HFF-Myc (cell line): ENCODE measurements around the gene THADA.

Experiments used
- DNase-seq: peaks from one replicate; pipeline ENCODE4 v3.0.0-alpha.2; 2011; ENCODE audit warnings: low read depth; ENCODE audit errors: extremely low read depth
- H3K4me3 ChIP-seq: replicated peaks from 2 replicates; pipeline ENCODE4 v1.5.1; 2011; ENCODE audit warnings: low read depth, mild to moderate bottlenecking, control low read depth, low read length
- TF ChIP-seq, protein P1 (sequence below): IDR thresholded peaks from 2 replicates; pipeline ENCODE4 v1.5.1; 2012; ENCODE audit warnings: mild to moderate bottlenecking, low read depth, low read length, control low read depth; ENCODE audit errors: missing control alignments

The THADA gene

DNA sequence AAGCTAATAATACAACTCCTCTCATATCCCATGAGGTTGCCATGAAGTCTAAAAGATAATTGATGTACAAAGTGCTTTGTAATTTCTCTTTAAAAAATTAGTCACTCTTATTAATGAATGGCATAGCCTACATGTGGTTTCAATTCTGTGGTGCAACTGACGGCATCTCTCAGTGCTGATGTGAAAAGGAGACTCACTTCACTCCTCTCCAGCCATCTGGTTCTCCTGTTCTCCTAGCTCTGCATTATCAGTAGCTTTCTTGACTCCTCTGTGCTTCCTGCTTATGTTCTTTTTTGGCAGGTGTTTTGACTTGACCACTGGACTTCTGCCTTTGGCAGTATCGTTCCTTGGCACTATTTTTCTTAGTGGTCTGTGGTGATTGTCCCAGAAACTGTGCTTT lies 234.6 kb downstream of the THADA start:
- no peak overlapping the region for H3K4me3 ChIP-seq
- TF ChIP-seq, protein P1, sequence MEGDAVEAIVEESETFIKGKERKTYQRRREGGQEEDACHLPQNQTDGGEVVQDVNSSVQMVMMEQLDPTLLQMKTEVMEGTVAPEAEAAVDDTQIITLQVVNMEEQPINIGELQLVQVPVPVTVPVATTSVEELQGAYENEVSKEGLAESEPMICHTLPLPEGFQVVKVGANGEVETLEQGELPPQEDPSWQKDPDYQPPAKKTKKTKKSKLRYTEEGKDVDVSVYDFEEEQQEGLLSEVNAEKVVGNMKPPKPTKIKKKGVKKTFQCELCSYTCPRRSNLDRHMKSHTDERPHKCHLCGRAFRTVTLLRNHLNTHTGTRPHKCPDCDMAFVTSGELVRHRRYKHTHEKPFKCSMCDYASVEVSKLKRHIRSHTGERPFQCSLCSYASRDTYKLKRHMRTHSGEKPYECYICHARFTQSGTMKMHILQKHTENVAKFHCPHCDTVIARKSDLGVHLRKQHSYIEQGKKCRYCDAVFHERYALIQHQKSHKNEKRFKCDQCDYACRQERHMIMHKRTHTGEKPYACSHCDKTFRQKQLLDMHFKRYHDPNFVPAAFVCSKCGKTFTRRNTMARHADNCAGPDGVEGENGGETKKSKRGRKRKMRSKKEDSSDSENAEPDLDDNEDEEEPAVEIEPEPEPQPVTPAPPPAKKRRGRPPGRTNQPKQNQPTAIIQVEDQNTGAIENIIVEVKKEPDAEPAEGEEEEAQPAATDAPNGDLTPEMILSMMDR: no peak

DNA sequence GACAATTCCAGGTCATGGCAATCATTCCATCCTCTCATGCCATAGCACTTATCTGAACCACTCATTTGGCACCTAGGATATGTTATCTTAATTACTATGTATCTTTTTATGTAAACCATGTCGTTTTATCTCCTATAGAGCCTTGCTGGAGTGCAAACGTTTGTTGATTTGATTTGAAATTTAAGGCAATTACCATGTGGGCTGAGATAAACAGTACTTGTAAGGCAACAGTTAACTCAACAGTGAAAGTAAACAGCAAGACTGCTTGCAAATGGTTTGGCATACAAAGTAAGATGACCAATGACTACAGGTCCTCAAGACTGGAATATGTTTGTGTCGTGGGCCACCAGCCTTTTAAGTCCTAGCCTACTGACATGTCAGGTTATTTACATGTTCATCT lies 235.7 kb downstream of the THADA start:
- H3K4me3 ChIP-seq: no peak overlapping the region
- DNase-seq: no peak
- TF ChIP-seq, protein P1: no peak

More for the DNA sequence above, 234.6 kb downstream of the THADA start:
- DNase-seq: peak; percentile 56

DNA sequence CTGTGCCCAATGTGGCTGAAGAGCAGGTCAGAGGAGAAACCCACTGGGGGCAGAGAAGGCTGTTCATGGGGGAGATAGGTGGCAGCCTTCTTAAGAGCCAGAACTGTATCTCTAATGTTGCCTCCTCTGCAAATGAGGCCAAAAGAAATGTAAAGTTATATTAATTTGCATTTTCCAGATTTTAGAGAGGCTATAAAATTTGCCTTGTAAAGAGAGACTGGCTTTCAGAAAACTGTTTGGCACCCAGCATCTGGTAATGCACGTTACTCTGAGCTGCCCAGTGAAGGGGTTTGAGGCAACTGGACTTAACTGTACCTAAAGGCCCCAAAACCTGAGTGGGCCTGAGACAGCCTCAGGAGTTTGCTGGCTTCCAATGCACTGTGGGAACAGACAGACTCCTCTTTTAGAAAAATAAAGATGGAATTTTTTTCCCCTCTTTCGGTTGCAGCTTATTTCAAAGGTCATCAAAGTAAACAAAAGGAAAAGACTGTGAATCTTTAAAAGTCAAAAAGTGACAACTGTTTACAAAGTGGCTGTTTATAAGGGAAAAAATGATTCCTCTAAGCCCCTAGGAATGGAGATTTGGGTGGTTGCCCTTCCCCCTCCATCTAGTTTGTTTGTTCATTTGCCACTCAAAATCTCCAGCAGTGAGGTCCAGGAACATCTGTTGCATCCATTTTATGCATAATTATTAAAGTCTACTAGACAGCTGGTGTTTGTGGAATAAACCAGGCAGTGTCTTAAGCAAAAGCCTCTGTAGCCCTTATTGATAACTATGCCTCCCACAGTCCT lies 237.2 kb downstream of the THADA start:
- no peak for DNase-seq
- no peak overlapping the region for H3K4me3 ChIP-seq
- TF ChIP-seq, protein P1: no peak

GRCh38 chr2:43356774-43357173 lies 239.1 kb downstream of the THADA start:
- TF ChIP-seq, protein P1: no peak
- H3K4me3 ChIP-seq: no peak overlapping the region
- peak; percentile 51 for DNase-seq

DNA sequence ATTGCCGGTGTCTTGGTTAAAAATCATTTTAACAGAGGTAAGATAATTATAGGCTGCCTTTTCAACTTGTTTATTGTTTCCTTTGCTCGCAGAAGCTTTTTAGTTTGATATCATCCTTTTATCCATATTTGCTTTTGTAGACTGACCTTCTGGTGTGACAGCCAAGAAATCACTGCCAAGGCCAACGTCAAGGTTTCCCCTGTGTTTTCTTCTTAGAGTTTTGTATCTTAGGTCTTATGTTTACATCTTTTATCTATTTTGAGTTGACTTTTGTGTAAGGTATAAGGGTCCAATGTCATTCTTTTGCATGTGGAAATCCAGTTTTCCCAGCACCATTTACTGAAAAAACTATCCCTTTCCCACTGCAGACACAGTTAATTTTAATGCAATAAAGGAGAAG lies 240.4 kb downstream of the THADA start:
- DNase-seq: no peak
- H3K4me3 ChIP-seq: no peak overlapping the region
- TF ChIP-seq, protein P1: no peak

- no peak overlapping the region for H3K4me3 ChIP-seq
- TF ChIP-seq, protein P1: no peak
- no peak for DNase-seq
Observed at GRCh38 chr2:43349904-43350303, 245.9 kb downstream of the THADA start.
